DND-41 (cell line): Measurements from ENCODE around the gene OSBP2.

Experiments
- ATAC-seq: fragments of 200-7000 bp; cut with Tn5 transposase; 3 replicates; pipeline ENCODE4 v1.9.1; 2021; ENCODE audit warnings: low read depth; ENCODE audit not compliant: insufficient read depth
- DNase-seq: peaks from one replicate; pipeline ENCODE4 v3.0.0-alpha.2; 2020
- H2AFZ ChIP-seq: 2 replicates; pipeline ENCODE4 v1.6.0; 2012; ENCODE audit warnings: low read depth, low read length
- H3K27ac ChIP-seq: 2 replicates; pipeline ENCODE4 v1.5.1; 2012; ENCODE audit warnings: low read length, inconsistent platforms
- H3K27me3 ChIP-seq: fragments of 200-600 bp; sonication (generic); 2 replicates; pipeline ENCODE4 v1.6.0; 2012; ENCODE audit warnings: low read length, mild to moderate bottlenecking, inconsistent platforms; ENCODE audit not compliant: insufficient read depth, poor library complexity
- H3K36me3 ChIP-seq: 2 replicates; pipeline ENCODE4 v1.5.1; 2012; ENCODE audit warnings: low read length, inconsistent platforms; ENCODE audit not compliant: insufficient read depth
- H3K4me1 ChIP-seq: 2 replicates; pipeline ENCODE4 v1.5.1; 2012; ENCODE audit warnings: mild to moderate bottlenecking, low read length; ENCODE audit not compliant: insufficient read depth
- H3K4me2 ChIP-seq: 2 replicates; pipeline ENCODE4 v1.6.0; 2012; ENCODE audit warnings: mild to moderate bottlenecking, moderate library complexity, low read length, inconsistent platforms; ENCODE audit not compliant: insufficient read depth
- H3K4me3 ChIP-seq, 2 experiments: fragments of 200-600 bp in 1 of 2; shearing (Covaris generic) in 1 of 2; 2 replicates each; pipeline ENCODE4 v1.5.1; 2012 to 2016; ENCODE audit warnings: inconsistent platforms in 2 of 2, low read length in 2 of 2, mild to moderate bottlenecking in 2 of 2, low read depth in 1 of 2, moderate library complexity in 1 of 2
- H3K79me2 ChIP-seq: 2 replicates; pipeline ENCODE4 v1.6.0; 2012; ENCODE audit warnings: low read length, inconsistent platforms; ENCODE audit not compliant: insufficient read depth
- H3K9ac ChIP-seq: 2 replicates; pipeline ENCODE4 v1.6.0; 2012; ENCODE audit warnings: low read depth, mild to moderate bottlenecking, inconsistent platforms, low read length, moderate library complexity
- H3K9me3 ChIP-seq: 2 replicates; pipeline ENCODE4 v1.5.1; 2012; ENCODE audit warnings: low read length, moderate library complexity, mild to moderate bottlenecking, inconsistent platforms; ENCODE audit not compliant: insufficient read depth, severe bottlenecking
- H4K20me1 ChIP-seq: 2 replicates; pipeline ENCODE4 v1.6.0; 2012; ENCODE audit warnings: low read length; ENCODE audit not compliant: insufficient read depth
- CTCF ChIP-seq: IDR thresholded peaks from 2 replicates; pipeline ENCODE4 v1.5.1; 2012; ENCODE audit warnings: borderline replicate concordance, low read length, moderate library complexity, mild to moderate bottlenecking; ENCODE audit not compliant: poor library complexity, severe bottlenecking; ENCODE audit errors: extremely low read depth
- EZH2 ChIP-seq: IDR thresholded peaks from 3 replicates; pipeline ENCODE4 v1.6.1; 2012; ENCODE audit warnings: borderline replicate concordance, low read depth, mild to moderate bottlenecking, moderate library complexity, low read length, inconsistent platforms; ENCODE audit not compliant: severe bottlenecking

OSBP2 gene

GRCh38 chr22:30931541-30932300 is 237.0 kb downstream of the OSBP2 start:
- Histone ChIP-seq H3K4me2 (no peak overlapping the region), H3K27ac (no peak overlapping the region), H3K9me3 (no peaks in the 10 kb centered on the region), H3K4me3 (no peak overlapping the region), H3K27me3 (no peaks in the 10 kb centered on the region), H2AFZ (no peak overlapping the region), H4K20me1 (no peaks in the 10 kb centered on the region; the same call in none of the 2 replicates), H3K9ac (no peak overlapping the region), H3K4me1 (no peaks in the 10 kb centered on the region), H3K36me3 (peaks cover 88% of the 10 kb centered on the region), H3K79me2 (no peaks in the 10 kb centered on the region)
- TF ChIP-seq EZH2: no peak
- TF ChIP-seq CTCF: no peak
- ATAC-seq (no peak), DNase-seq (no peak)

GRCh38 chr22:30932661-30933060 is 238.0 kb downstream of the OSBP2 start:
- H3K27me3 ChIP-seq: no peaks in the 10 kb centered on the region
- no peaks in the 10 kb centered on the region; the same call in none of the 2 replicates for H4K20me1 ChIP-seq
- TF ChIP-seq EZH2 (no peak), CTCF (no peak)
- peaks cover 87% of the 10 kb centered on the region for H3K36me3 ChIP-seq
- ATAC-seq (no peak), DNase-seq (no peak)
- H3K9ac ChIP-seq: no peak overlapping the region
- no peaks in the 10 kb centered on the region for H3K9me3 ChIP-seq
- H3K79me2 ChIP-seq: no peaks in the 10 kb centered on the region
- H3K4me3 ChIP-seq: no peak overlapping the region
- no peak overlapping the region for H2AFZ ChIP-seq
- no peak overlapping the region for H3K27ac ChIP-seq
- no peaks in the 10 kb centered on the region for H3K4me1 ChIP-seq
- H3K4me2 ChIP-seq: no peak overlapping the region

- DNase-seq (no peak), ATAC-seq (no peak)
- Histone ChIP-seq H3K36me3 (peaks cover 86% of the 10 kb centered on the region), H3K9ac (no peak overlapping the region), H2AFZ (no peak overlapping the region), H4K20me1 (no peaks in the 10 kb centered on the region; the same call in 1 of the 2 replicates), H3K27me3 (no peaks in the 10 kb centered on the region), H3K27ac (no peak overlapping the region), H3K4me2 (no peak overlapping the region), H3K79me2 (no peaks in the 10 kb centered on the region), H3K4me1 (no peaks in the 10 kb centered on the region), H3K4me3 (no peak overlapping the region), H3K9me3 (no peaks in the 10 kb centered on the region)
- TF ChIP-seq CTCF (no peak), EZH2 (no peak)
Measured at GRCh38 chr22:30933457-30933856, 238.8 kb downstream of the OSBP2 start.

GRCh38 chr22:30934053-30934452 is 239.4 kb downstream of the OSBP2 start:
- no peak overlapping the region for H3K4me2 ChIP-seq
- H3K27me3 ChIP-seq: no peaks in the 10 kb centered on the region
- H3K27ac ChIP-seq: no peak overlapping the region
- H3K4me3 ChIP-seq: no peak overlapping the region
- no peak for TF ChIP-seq CTCF
- no peak for TF ChIP-seq EZH2
- no peak overlapping the region for H2AFZ ChIP-seq
- DNase-seq: no peak
- peaks cover 84% of the 10 kb centered on the region for H3K36me3 ChIP-seq
- H3K4me1 ChIP-seq: no peaks in the 10 kb centered on the region
- H3K9ac ChIP-seq: no peak overlapping the region
- no peak for ATAC-seq
- no peaks in the 10 kb centered on the region; the same call in 1 of the 2 replicates for H4K20me1 ChIP-seq
- no peaks in the 10 kb centered on the region for H3K79me2 ChIP-seq
- H3K9me3 ChIP-seq: no peaks in the 10 kb centered on the region
